HG02973 (cell line): Measurements from ENCODE around the gene DHRS13.
"Not testable (repeated sequence)": the region's sequence is repeated elsewhere in the genome, so short reads cannot be mapped to it uniquely, and the experiment has no call there.

Experiments
- ATAC-seq: cut with Tn5 transposase; IDR thresholded peaks from one replicate; pipeline ENCODE4 v1.9.1; 2021; ENCODE audit warnings: moderate library complexity; ENCODE audit not compliant: unreplicated experiment

The DHRS13 gene

GRCh38 chr17:28883967-28884702, 18.7 kb downstream of the DHRS13 start:
- no peak for ATAC-seq

- no peak for ATAC-seq
These were observed 20.6 kb downstream of the DHRS13 start for GRCh38 chr17:28882154-28882895.

GRCh38 chr17:28881533-28882056, 21.3 kb downstream of the DHRS13 start:
- ATAC-seq = no peak

GRCh38 chr17:28880572-28880945, 22.3 kb downstream of the DHRS13 start:
- no peak for ATAC-seq

GRCh38 chr17:28879886-28880571, 22.9 kb downstream of the DHRS13 start:
- no peak for ATAC-seq

- ATAC-seq = no peak
These were observed 23.9 kb downstream of the DHRS13 start for GRCh38 chr17:28878981-28879380.

- no peak for ATAC-seq
These were observed 24.5 kb downstream of the DHRS13 start for GRCh38 chr17:28878158-28878910.

- not testable (repeated sequence) for ATAC-seq
These were observed 25.6 kb downstream of the DHRS13 start for GRCh38 chr17:28877150-28877711.

GRCh38 chr17:28875848-28876550, 26.9 kb downstream of the DHRS13 start:
- no peak for ATAC-seq

- ATAC-seq = no peak
These were observed 28.1 kb downstream of the DHRS13 start for GRCh38 chr17:28874750-28875149.

GRCh38 chr17:28873839-28874238, 29.0 kb downstream of the DHRS13 start:
- no peak for ATAC-seq

- peak; percentile 76 for ATAC-seq
These were observed 31.8 kb downstream of the DHRS13 start for GRCh38 chr17:28871056-28871579.

- ATAC-seq = no peak
These were observed 35.6 kb downstream of the DHRS13 start for GRCh38 chr17:28867276-28867675.

GRCh38 chr17:28865946-28866752, 36.7 kb downstream of the DHRS13 start:
- no peak for ATAC-seq

GRCh38 chr17:28864991-28865849, 37.7 kb downstream of the DHRS13 start:
- no peak for ATAC-seq

- no peak for ATAC-seq
These were observed 38.9 kb downstream of the DHRS13 start for GRCh38 chr17:28863953-28864352.

GRCh38 chr17:28862561-28862960, 40.3 kb downstream of the DHRS13 start:
- no peak for ATAC-seq
